Measurements from ENCODE around the gene TTC7B.

Gene TTC7B

DNA sequence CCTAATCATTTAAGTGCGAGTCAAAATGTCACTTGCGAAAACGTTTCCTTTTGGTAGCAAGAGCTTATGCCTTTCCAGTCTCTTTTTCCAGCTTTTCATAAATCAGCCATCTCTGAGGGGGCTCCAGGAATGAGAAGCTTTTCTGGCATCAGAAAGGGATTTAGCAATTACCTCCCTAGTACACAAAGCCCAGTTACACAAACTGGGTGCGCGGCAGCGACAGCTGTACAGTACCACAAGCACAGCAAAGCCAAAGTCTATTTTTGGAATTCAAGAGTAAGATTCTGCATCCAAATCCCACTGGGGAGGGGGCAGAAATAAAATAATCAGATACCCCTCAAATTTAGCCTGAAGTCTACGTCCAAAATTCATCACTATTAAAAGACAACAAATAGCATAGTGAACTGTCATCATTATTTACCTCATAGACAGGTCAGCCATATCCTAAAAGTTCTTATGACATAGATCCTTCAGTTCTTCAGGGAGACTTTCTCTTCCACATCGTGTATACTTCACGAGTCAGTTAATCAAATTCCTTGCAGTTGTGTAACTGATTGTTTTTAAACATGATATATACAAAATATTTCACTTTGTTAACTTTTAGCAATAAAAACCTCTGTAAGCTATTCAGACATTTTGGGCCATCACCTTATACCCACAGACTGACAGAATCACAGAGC is 150.8 kb downstream of the TTC7B start:
- TF ChIP-seq, protein P1, sequence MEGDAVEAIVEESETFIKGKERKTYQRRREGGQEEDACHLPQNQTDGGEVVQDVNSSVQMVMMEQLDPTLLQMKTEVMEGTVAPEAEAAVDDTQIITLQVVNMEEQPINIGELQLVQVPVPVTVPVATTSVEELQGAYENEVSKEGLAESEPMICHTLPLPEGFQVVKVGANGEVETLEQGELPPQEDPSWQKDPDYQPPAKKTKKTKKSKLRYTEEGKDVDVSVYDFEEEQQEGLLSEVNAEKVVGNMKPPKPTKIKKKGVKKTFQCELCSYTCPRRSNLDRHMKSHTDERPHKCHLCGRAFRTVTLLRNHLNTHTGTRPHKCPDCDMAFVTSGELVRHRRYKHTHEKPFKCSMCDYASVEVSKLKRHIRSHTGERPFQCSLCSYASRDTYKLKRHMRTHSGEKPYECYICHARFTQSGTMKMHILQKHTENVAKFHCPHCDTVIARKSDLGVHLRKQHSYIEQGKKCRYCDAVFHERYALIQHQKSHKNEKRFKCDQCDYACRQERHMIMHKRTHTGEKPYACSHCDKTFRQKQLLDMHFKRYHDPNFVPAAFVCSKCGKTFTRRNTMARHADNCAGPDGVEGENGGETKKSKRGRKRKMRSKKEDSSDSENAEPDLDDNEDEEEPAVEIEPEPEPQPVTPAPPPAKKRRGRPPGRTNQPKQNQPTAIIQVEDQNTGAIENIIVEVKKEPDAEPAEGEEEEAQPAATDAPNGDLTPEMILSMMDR (IDR thresholded peaks at IDR 0.05), result no peak
- Histone ChIP-seq H3K4me3 (ENCODE audit: low read depth, low read length) (no peak overlapping the region), H3K4me2 (ENCODE audit: low read length) (no peak overlapping the region), H3K27ac (no peak overlapping the region), H3K4me1 (peaks cover 6% of the 10 kb centered on the region), H2AFZ (no peak overlapping the region), H3K9ac (no peak overlapping the region), H3K79me2 (no peaks in the 10 kb centered on the region), H3K27me3 (ENCODE audit: control insufficient read depth, insufficient read depth, low read length) (no peaks in the 10 kb centered on the region), H3K36me3 (ENCODE audit: control insufficient read depth, insufficient read depth, low read length) (no peaks in the 10 kb centered on the region), H3K9me3 (ENCODE audit: control insufficient read depth, low read length) (no peaks in the 10 kb centered on the region)

DNA sequence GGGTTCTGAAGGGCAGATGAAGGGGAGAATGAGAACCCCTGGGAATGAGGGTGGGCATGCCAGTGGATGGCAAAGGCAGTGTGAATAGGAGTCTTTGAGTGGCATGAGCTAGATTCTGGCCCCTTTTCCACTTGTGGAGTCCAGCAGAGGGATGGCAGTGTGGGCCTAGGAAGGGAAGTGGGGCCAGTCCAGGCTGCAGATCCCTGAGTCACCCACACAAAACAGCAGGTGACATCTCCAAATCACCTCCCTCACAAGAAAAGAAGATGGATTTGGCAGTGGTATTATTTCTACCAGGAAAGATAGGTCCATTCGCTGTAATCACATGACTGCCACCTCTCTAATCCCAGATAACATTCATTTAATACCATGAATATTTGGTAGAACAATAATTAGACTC is 151.3 kb downstream of the TTC7B start:
- Histone ChIP-seq H3K79me2 (no peaks in the 10 kb centered on the region), H3K9ac (no peak overlapping the region), H3K27me3 (ENCODE audit: control insufficient read depth, insufficient read depth, low read length) (no peaks in the 10 kb centered on the region), H3K4me1 (peaks cover 6% of the 10 kb centered on the region), H3K27ac (no peak overlapping the region), H3K36me3 (ENCODE audit: control insufficient read depth, insufficient read depth, low read length) (no peaks in the 10 kb centered on the region), H3K4me2 (ENCODE audit: low read length) (no peak overlapping the region), H3K4me3 (ENCODE audit: low read depth, low read length) (no peak overlapping the region), H2AFZ (no peak overlapping the region), H3K9me3 (ENCODE audit: control insufficient read depth, low read length) (no peaks in the 10 kb centered on the region)
- TF ChIP-seq, protein P1 (IDR thresholded peaks at IDR 0.05), result no peak

DNA sequence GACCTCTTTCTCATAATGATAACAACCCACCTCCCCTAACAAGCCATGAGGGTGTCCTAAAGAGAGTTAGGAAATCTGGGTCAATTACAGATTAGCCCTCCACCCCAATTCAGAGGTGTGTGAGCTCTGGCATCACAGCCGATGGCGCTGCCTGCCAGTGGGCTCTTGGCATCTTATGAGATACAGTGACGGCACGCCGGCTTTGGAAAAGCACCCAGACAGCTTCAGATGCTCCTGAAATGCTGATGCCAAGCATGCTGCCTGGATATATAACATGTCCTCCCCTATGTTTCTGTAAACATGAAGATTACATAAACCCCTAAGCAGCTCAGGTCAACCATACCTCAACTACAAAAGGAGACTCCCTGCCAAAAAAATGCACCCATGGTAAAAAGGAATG is 152.6 kb downstream of the TTC7B start:
- Histone ChIP-seq H3K4me3 (ENCODE audit: low read depth, low read length) (no peak overlapping the region), H3K4me1 (peaks cover 6% of the 10 kb centered on the region), H2AFZ (no peak overlapping the region), H3K79me2 (no peaks in the 10 kb centered on the region), H3K9me3 (ENCODE audit: control insufficient read depth, low read length) (no peaks in the 10 kb centered on the region), H3K9ac (no peak overlapping the region), H3K27ac (no peak overlapping the region), H3K4me2 (ENCODE audit: low read length) (no peak overlapping the region), H3K36me3 (ENCODE audit: control insufficient read depth, insufficient read depth, low read length) (no peaks in the 10 kb centered on the region), H3K27me3 (ENCODE audit: control insufficient read depth, insufficient read depth, low read length) (no peaks in the 10 kb centered on the region)
- TF ChIP-seq, protein P1 (IDR thresholded peaks at IDR 0.05), result no peak

DNA sequence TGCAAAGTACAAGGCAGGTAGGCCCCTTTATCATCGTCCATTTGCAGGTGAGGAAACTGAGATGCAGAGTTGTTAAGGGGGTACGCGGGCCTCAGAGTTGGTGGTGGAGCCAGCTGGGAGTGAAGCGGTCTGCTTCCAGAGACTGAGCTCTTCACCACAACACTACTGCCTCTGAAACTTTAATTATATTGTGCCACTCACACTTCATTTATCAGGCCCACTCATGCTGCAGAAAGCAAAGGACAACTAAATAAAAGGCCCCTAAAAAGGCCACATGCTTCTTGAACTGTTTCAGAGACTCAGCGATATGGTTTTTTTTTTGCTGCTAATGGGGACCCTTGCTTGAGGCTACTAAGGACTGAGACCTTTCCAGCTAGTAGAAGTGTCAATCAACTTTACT is 153.1 kb downstream of the TTC7B start:
- Histone ChIP-seq H3K79me2 (no peaks in the 10 kb centered on the region), H3K4me1 (peaks cover 6% of the 10 kb centered on the region), H3K36me3 (ENCODE audit: control insufficient read depth, insufficient read depth, low read length) (no peaks in the 10 kb centered on the region), H3K9ac (no peak overlapping the region), H3K9me3 (ENCODE audit: control insufficient read depth, low read length) (no peaks in the 10 kb centered on the region), H3K4me3 (ENCODE audit: low read depth, low read length) (no peak overlapping the region), H3K27me3 (ENCODE audit: control insufficient read depth, insufficient read depth, low read length) (no peaks in the 10 kb centered on the region), H3K27ac (no peak overlapping the region), H2AFZ (no peak overlapping the region), H3K4me2 (ENCODE audit: low read length) (no peak overlapping the region)
- TF ChIP-seq, protein P1 (IDR thresholded peaks at IDR 0.05), result no peak

DNA sequence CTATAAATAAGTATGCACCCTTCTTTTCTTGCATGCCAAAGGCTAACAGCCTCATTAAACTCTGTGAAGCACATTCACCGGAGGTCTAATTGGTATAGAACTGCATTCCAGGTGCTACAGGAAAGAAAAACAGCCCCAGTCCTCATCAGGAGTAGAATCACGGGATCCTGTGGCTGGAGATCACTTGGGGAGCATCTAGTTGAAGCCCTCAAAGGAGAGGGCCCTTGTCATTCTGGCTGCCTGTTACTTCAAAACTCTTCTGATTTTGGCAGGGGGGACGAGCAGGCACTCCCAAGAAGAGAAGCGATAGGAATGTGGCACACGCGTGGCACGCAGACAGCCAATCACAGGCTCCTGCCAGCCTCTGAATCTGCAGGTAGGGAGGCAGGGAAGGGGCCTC is 154.4 kb downstream of the TTC7B start:
- no peaks in the 10 kb centered on the region for H3K27me3 ChIP-seq (ENCODE audit: control insufficient read depth, insufficient read depth, low read length)
- peak overlapping the region; percentile 20 for H2AFZ ChIP-seq
- no peaks in the 10 kb centered on the region for H3K9me3 ChIP-seq (ENCODE audit: control insufficient read depth, low read length)
- no peak overlapping the region for H3K4me3 ChIP-seq (ENCODE audit: low read depth, low read length)
- H3K36me3 ChIP-seq (ENCODE audit: control insufficient read depth, insufficient read depth, low read length), result no peaks in the 10 kb centered on the region
- H3K4me2 ChIP-seq (ENCODE audit: low read length), result no peak overlapping the region
- no peak overlapping the region for H3K27ac ChIP-seq
- H3K79me2 ChIP-seq, result no peaks in the 10 kb centered on the region
- H3K4me1 ChIP-seq, result peaks cover 6% of the 10 kb centered on the region
- TF ChIP-seq, protein P1 (IDR thresholded peaks at IDR 0.05), result no peak
- no peak overlapping the region for H3K9ac ChIP-seq

Data from parathyroid adenoma (tissue), 2 donors.